HT-29 (cell line): ENCODE data around the gene POFUT2. TPM values are rescaled to one million over a fixed set of nuclear protein-coding genes. Genes with fewer than 3 reads are reported as not detected.
A peak's percentile ranks its signal among the peaks of the same experiment; 100 is the strongest.
"Not testable (repeated sequence)": the region's sequence is repeated elsewhere in the genome, so short reads cannot be mapped to it uniquely, and the experiment has no call there.

Experiments used
- DNase-seq: peaks from one replicate; pipeline ENCODE4 v3.0.0-alpha.2; 2015; ENCODE audit warnings: low spot score
- total RNA-seq: library from RNA; depleted of rRNA; stranded (reverse); fragments of >200 nt; shearing (Covaris generic); gene quantifications from 2 replicates; pipeline ENCODE4 v1.2.3, GENCODE V29; 2014

The POFUT2 gene
- total RNA-seq, 1 experiment from 2014 or later = 19.3 TPM

GRCh38 chr21:45310459-45310858 is 22.8 kb upstream of the POFUT2 start:
- DNase-seq = no peak

- DNase-seq = no peak
These were observed 22.3 kb upstream of the POFUT2 start for GRCh38 chr21:45309987-45310381.

- DNase-seq = peak; percentile 54
These were observed 21.6 kb upstream of the POFUT2 start for GRCh38 chr21:45309069-45309986.

GRCh38 chr21:45308194-45309068 is 20.7 kb upstream of the POFUT2 start:
- no peak for DNase-seq

GRCh38 chr21:45307597-45308158 is 20.0 kb upstream of the POFUT2 start:
- not testable (repeated sequence) for DNase-seq

GRCh38 chr21:45306832-45307571 is 19.3 kb upstream of the POFUT2 start:
- no peak for DNase-seq

GRCh38 chr21:45306453-45306831 is 18.7 kb upstream of the POFUT2 start:
- no peak for DNase-seq

- DNase-seq = no peak
These were observed 18.1 kb upstream of the POFUT2 start for GRCh38 chr21:45305836-45306235.

- DNase-seq = no peak
These were observed 17.2 kb upstream of the POFUT2 start for GRCh38 chr21:45304945-45305344.

GRCh38 chr21:45304476-45304830 is 16.8 kb upstream of the POFUT2 start:
- DNase-seq = no peak

- DNase-seq = no peak
These were observed 16.2 kb upstream of the POFUT2 start for GRCh38 chr21:45303751-45304475.

- no peak for DNase-seq
These were observed 15.5 kb upstream of the POFUT2 start for GRCh38 chr21:45303091-45303615.

GRCh38 chr21:45302082-45303061 is 14.7 kb upstream of the POFUT2 start:
- no peak for DNase-seq

- no peak for DNase-seq
These were observed 13.9 kb upstream of the POFUT2 start for GRCh38 chr21:45301521-45302081.

- no peak for DNase-seq
These were observed 13.3 kb upstream of the POFUT2 start for GRCh38 chr21:45300786-45301520.

- DNase-seq = no peak
These were observed 12.4 kb upstream of the POFUT2 start for GRCh38 chr21:45299864-45300785.
